HG03097 (cell line): ENCODE results near the gene KISS1R.

Experiments used
- ATAC-seq: cut with Tn5 transposase; IDR thresholded peaks from one replicate; pipeline ENCODE4 v1.9.1; 2021; ENCODE audit not compliant: unreplicated experiment, low FRiP score

The KISS1R gene

DNA sequence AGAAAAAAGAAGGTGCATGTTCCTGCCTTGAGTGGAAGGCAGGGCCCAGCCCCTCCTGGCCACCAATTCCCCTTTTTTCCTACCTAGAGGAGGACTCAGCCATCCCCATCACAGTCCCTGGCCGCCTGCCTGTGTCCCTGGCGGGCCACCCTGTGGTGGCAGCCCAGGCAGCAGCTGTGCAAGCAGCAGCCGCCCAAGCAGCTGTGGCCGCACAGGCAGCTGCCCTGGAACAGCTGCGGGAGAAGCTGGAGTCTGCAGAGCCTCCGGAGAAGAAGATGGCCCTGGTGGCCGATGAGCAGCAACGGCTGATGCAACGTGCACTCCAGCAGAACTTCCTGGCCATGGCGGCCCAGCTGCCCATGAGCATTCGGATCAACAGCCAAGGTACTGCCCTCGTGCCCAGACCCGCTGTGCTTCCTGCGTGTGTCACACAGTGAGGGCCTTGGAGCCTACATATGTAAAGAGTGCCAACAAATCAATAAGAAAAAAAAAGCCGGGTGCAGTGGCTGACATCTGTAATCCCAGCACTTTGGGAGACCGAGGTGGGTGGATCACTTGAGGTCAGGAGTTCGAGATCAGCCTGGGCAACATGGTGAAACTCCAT is 49.5 kb downstream of the KISS1R start:
- ATAC-seq, result no peak
